Esophagus (tissue), 2 donors: ENCODE measurements around the gene CSTB. TPM values are rescaled to one million over a fixed set of nuclear protein-coding genes. Genes with fewer than 3 reads are reported as not detected.
"Not testable (repeated sequence)": the region's sequence is repeated elsewhere in the genome, so short reads cannot be mapped to it uniquely, and the experiment has no call there.

Source experiments
- H3K27ac ChIP-seq, 2 donors: one replicate each; pipeline ENCODE4 v1.5.1; 2013; ENCODE audit warnings: low read depth in 2 of 2, mild to moderate bottlenecking in 2 of 2, inconsistent platforms in 1 of 2, low read length in 1 of 2, moderate library complexity in 1 of 2
- H3K27me3 ChIP-seq, 2 donors: one replicate each; pipeline ENCODE4 v1.6.1; 2013; ENCODE audit warnings: low read length in 2 of 2, control low read depth in 1 of 2, mild to moderate bottlenecking in 1 of 2; ENCODE audit not compliant: insufficient read depth in 2 of 2, control insufficient read depth in 1 of 2
- H3K36me3 ChIP-seq, 2 donors: one replicate each; pipeline ENCODE4 v1.6.1; 2013; ENCODE audit warnings: low read length in 1 of 2; ENCODE audit not compliant: control insufficient read depth in 2 of 2, insufficient read depth in 2 of 2
- H3K4me1 ChIP-seq, 2 donors: one replicate each; pipeline ENCODE4 v1.6.1; 2013; ENCODE audit warnings: low read length in 1 of 2; ENCODE audit not compliant: control insufficient read depth in 2 of 2, insufficient read depth in 2 of 2
- H3K4me3 ChIP-seq, 2 donors: one replicate each; pipeline ENCODE4 v1.5.1; 2013; ENCODE audit warnings: low read length in 2 of 2, mild to moderate bottlenecking in 2 of 2, low read depth in 1 of 2, moderate library complexity in 1 of 2
- H3K9me3 ChIP-seq, 2 donors: one replicate each; pipeline ENCODE4 v1.6.1; 2013; ENCODE audit warnings: mild to moderate bottlenecking in 2 of 2, low read depth in 1 of 2, low read length in 1 of 2, moderate library complexity in 1 of 2; ENCODE audit not compliant: control insufficient read depth in 2 of 2, insufficient read depth in 1 of 2
- WGBS, 2 donors: extraction: QIAGEN DNeasy Blood & Tissue Kit; methylation state at CpG; one replicate each; pipeline ENCODE4 v1.1.7; 2013; 5-methylcytosine and 5-hydroxymethylcytosine counted together
- polyA plus RNA-seq, 2 donors: library from polyadenylated mRNA; stranded (reverse); fragments of 200-250 nt; gene quantifications; one replicate each; pipeline ENCODE4 v1.2.3, GENCODE V29; 2013
- donor health status: healthy with polysubstance abuse.
- donor health status: Bipolar disorder and iron deficiency.

The CSTB gene
- polyA plus RNA-seq: 1,000 to 10,000 TPM; 3,514 to 5,149 TPM

- Histone ChIP-seq H3K27ac (peak within 1 kb of the TSS; percentile 98 to 99), H3K27me3 (no peaks in the 10 kb centered on the region), H3K4me1 (peaks cover 4 to 13% of the 10 kb centered on the region in 2 donors), H3K9me3 (no peaks in the 10 kb centered on the region), H3K36me3 (peaks cover 14 to 18% of the 10 kb centered on the region in 2 donors), H3K4me3 (peak within 1 kb of the TSS; percentile 94 to 96)
- WGBS, 2 donors: 0% methylated on average over 61 to 71 of the region's 71 CpGs
Observed at GRCh38 chr21:43775795-43776430, at the start of gene CSTB. Gene CSTB (minus strand): TSS chr21:43776308. CDS start chr21:43776269, 39 bp downstream.

GRCh38 chr21:43825242-43825935 is 49.3 kb upstream of the CSTB start:
- Histone ChIP-seq H3K36me3 (no peaks in the 10 kb centered on the region), H3K9me3 (peaks cover 0 to 3% of the 10 kb centered on the region in 2 donors), H3K27me3 (no peaks in the 10 kb centered on the region), H3K4me1 (peaks cover 4 to 16% of the 10 kb centered on the region in 2 donors), H3K27ac (no peak overlapping the region), H3K4me3 (no peak overlapping the region)
- WGBS, 2 donors: 75 to 77% methylated on average over 24 of the region's 24 CpGs

- no peaks in the 10 kb centered on the region for H3K27me3 ChIP-seq
- 66 to 68% methylated on average over 17 of the region's 17 CpGs for WGBS, 2 donors
Observed at GRCh38 chr21:43824333-43825241, 48.5 kb upstream of the CSTB start.

GRCh38 chr21:43822741-43823140 is 46.6 kb upstream of the CSTB start:
- not testable (repeated sequence) for H3K36me3 ChIP-seq, H3K9me3 ChIP-seq, H3K27me3 ChIP-seq, H3K27ac ChIP-seq, H3K4me3 ChIP-seq
- WGBS, 2 donors: 91 to 97% methylated on average over 2 of the region's 5 CpGs
- peaks cover 4 to 14% of the 10 kb centered on the region in 2 donors for H3K4me1 ChIP-seq

More at GRCh38 chr21:43824333-43825241, 48.5 kb upstream of the CSTB start:
- H3K27ac ChIP-seq: no peak overlapping the region
- peaks cover 4 to 13% of the 10 kb centered on the region in 2 donors for H3K4me1 ChIP-seq
- no peak overlapping the region for H3K4me3 ChIP-seq
- H3K36me3 ChIP-seq: no peaks in the 10 kb centered on the region
- H3K9me3 ChIP-seq: no peaks in the 10 kb centered on the region

GRCh38 chr21:43822166-43822565 is 46.1 kb upstream of the CSTB start:
- peaks cover 4 to 17% of the 10 kb centered on the region in 2 donors for H3K4me1 ChIP-seq
- not testable (repeated sequence) for H3K27me3 ChIP-seq, H3K9me3 ChIP-seq, H3K4me3 ChIP-seq, H3K36me3 ChIP-seq, H3K27ac ChIP-seq
- 95 to 96% methylated on average over 25 of the region's 25 CpGs for WGBS, 2 donors

- Histone ChIP-seq H3K4me3 (no peak overlapping the region), H3K36me3 (no peaks in the 10 kb centered on the region), H3K4me1 (peaks cover 4 to 13% of the 10 kb centered on the region in 2 donors), H3K27me3 (no peaks in the 10 kb centered on the region), H3K9me3 (peaks cover 0 to 2% of the 10 kb centered on the region in 2 donors), H3K27ac (no peak overlapping the region)
- WGBS, 2 donors: 88 to 94% methylated on average over 11 of the region's 11 CpGs
Observed at GRCh38 chr21:43820466-43820865, 44.4 kb upstream of the CSTB start.

GRCh38 chr21:43819511-43820405 is 43.6 kb upstream of the CSTB start:
- WGBS, 2 donors: 93 to 94% methylated on average over 25 of the region's 25 CpGs
- no peaks in the 10 kb centered on the region for H3K27me3 ChIP-seq
- H3K4me3 ChIP-seq: no peak overlapping the region
- no peaks in the 10 kb centered on the region for H3K36me3 ChIP-seq
- no peak overlapping the region for H3K27ac ChIP-seq
- H3K9me3 ChIP-seq: peaks cover 0 to 2% of the 10 kb centered on the region in 2 donors
- H3K4me1 ChIP-seq: peaks cover 0 to 12% of the 10 kb centered on the region in 2 donors

- Histone ChIP-seq H3K9me3 (peaks cover 0 to 2% of the 10 kb centered on the region in 2 donors), H3K36me3 (no peaks in the 10 kb centered on the region), H3K4me3 (no peak overlapping the region), H3K4me1 (peaks cover 0 to 11% of the 10 kb centered on the region in 2 donors), H3K27me3 (no peaks in the 10 kb centered on the region), H3K27ac (no peak overlapping the region)
- WGBS, 2 donors: 82 to 83% methylated on average over 3 of the region's 3 CpGs
Observed at GRCh38 chr21:43818685-43819084, 42.6 kb upstream of the CSTB start.
